T-helper 9 cell (primary cell): ENCODE results near the gene CAMK2D.
A peak's percentile ranks its signal among the peaks of the same experiment; 100 is the strongest.
"Not testable (repeated sequence)": the region's sequence is repeated elsewhere in the genome, so short reads cannot be mapped to it uniquely, and the experiment has no call there.

Source experiments
- DNase-seq: peaks from one replicate; pipeline ENCODE4 v3.0.0-alpha.2; 2020
- total RNA-seq, 2 donors: gene quantifications; one replicate each; lab custom pipeline; 2026; lab: John Stamatoyannopoulos, UW

The CAMK2D gene
- total RNA-seq: 61.8 to 82.3 reads per million in 2 donors

DNA sequence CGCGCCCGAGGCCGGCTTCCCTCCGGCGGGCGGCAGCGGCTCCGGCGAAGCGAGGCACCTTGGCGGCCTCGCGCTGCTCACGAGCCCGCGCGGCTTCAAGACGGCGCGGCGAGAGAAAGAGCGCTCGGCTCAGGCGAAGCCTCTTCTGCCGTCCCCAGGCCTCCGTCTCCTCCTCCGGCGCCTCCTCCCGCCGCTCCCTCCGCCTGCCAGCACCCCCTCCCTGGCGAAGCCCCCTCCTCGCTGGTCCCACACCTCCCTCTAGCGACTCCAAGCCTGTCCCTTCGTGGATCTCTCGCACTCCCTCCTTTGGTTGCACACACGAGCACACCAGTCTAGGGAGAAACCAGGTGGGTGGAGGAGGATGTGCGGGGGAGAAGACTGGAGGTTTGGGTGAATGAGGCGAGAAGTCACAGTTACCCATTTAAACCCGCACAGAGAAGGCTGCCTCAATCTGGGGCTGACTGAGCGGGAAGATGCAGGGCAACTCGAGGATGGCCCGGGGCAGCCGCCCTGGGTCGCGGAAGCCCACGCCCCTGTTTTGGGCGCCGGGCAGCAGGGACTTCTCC lies at the start of gene CAMK2D:
TSS of gene CAMK2D (minus strand) at position 119 of the 566 bp plus-strand sequence. CDS start 670 bp downstream, outside the sequence.
- peak; percentile 70 for DNase-seq

GRCh38 chr4:113810906-113811305 lies 49.4 kb upstream of the CAMK2D start:
- no peak for DNase-seq

GRCh38 chr4:113809311-113809710 lies 47.8 kb upstream of the CAMK2D start:
- DNase-seq: no peak

- no peak for DNase-seq
Observed at GRCh38 chr4:113806850-113807249, 45.3 kb upstream of the CAMK2D start.

- DNase-seq: no peak
Observed at GRCh38 chr4:113801882-113802281, 40.3 kb upstream of the CAMK2D start.

DNA sequence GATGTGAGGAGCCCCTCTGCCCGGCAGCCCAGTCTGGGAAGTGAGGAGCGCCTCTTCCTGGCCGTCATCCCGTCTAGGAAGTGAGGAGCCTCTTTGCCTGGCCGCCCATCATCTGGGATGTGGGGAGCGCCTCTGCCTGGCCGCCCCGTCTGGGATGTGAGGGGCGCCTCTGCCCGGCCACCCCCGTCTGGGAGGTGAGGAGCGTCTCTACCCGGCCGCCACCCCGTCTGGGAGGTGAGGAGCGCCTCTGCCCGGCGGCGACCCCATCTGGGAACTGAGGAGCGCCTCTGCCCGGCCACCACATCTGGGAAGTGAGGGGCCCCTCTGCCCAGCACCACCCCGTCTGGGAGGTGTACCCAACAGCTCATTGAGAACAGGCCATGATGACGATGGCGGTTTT lies 34.8 kb upstream of the CAMK2D start:
- DNase-seq: not testable (repeated sequence)

DNA sequence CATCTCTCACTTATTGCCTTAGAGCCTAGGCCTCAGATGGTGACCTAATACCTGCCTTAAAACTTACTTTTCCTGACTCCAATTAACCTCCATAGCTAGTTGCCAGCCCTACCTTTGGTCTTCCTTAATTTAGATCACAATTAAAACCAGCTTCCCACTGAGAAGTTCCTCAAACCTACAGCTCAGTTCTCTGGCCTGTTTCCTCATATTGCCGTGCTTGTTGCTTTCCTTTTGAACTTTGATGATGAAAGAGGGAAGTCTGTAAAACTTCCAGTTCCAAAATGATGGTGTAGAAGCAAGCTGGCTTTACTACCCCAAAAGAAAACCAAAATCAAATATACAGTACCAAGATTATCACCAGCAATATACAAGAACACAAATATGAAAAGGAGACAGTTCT lies 28.9 kb upstream of the CAMK2D start:
- no peak for DNase-seq

DNA sequence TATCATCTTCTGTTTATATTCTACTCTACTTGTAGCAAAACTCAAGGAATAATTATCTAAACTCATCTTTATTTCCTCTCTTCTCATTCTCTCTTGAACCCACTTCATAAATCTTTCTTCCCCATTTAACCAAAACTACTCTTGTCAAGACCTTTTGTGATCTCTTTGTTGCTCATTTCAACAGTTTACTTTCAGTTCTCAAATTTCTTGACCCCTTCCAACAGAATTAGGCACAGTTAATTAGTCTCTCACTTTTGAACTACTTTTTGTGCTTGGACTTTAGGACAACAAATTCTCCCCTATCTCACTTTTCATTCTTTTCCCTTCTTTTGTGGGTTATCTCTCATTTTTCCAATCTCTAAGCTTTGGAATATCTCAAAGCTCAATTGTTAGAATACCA lies 27.4 kb upstream of the CAMK2D start:
- DNase-seq: no peak

DNA sequence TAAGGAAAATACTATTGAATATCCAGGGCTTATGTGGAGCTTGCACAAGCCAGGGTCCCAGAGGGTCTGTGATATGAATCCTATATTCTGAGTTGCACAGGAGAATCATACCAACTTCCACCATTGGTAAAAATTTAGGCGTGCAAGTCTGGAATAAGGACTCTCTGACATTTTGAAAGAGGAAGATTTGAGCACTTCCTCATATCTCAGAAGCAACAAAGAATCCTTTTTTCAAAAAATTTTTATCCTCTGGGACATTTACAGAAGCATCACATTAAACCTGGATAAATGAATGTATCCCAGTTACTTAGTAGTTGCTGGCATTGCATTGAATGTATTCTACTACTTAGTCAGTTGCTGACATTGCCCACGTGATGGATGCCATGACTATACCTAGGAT lies 24.2 kb upstream of the CAMK2D start:
- no peak for DNase-seq

GRCh38 chr4:113784497-113785250 lies 23.1 kb upstream of the CAMK2D start:
- no peak for DNase-seq

GRCh38 chr4:113783701-113784100 lies 22.2 kb upstream of the CAMK2D start:
- DNase-seq: no peak

DNA sequence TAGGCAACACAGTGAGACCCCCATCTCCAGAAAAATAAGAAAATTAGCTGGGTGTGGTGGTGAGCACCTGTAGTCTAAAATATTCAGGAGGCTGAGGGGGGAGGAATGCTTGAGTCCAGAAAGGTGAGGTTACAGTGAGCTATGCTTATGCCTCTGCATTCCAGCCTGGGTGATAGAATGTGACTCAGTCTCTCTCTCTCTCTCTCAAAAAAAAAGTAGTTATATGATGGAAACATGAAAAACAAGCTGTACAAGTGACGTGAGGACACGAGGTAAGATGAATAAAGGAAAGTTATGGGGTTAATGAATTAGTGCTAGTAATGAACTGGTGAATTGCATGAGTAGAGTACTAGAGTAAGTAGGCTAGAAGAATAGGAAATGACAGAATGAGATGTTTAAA lies 21.8 kb upstream of the CAMK2D start:
- no peak for DNase-seq

DNA sequence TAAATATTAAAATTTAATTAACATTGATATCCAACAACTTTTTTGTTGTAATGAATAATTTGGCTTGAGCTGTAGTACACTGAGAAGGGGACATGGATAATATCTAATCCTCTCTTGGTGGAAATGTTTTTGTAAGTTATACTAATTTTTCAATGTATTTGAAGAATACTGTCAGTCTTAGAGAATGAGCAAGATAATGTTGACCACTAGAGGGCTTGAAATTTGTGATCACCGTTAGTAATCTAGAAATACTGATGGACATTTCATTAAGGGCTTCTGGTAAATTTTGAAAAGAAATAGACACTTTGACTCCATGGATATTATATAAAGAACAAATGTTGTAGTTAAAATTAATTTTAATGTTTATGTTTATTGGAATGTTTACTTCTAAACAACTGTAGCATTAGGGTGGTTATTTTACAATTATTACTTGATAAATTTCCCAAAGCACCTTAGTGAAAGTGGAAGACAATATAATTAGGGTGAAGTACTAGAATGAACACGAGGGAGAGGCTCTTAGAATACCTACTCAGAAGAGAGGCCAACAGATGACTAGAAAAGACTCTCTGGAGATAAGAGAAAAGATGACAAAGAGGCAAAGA lies 20.0 kb upstream of the CAMK2D start:
- DNase-seq: no peak

DNA sequence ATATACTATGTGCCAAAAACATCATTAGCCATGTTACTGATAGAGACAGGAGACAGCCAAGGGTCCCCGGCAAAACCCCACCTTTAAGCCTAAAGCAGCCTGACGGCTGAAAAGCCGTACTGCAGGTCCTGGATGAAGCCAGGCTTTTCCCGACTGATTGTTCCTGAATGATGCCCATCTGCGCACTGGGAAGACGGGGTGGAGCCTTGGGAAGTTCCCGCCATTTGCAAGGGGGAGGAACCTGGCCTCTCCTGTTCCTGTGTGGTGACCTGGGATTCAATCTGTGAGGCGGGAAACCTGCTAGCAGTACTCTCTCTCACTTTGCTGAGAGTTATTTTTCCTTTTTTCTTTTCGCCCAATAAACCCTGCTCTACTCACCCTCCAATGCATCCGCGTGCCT lies 15.1 kb upstream of the CAMK2D start:
- no peak for DNase-seq

GRCh38 chr4:113776016-113776415 lies 14.5 kb upstream of the CAMK2D start:
- no peak for DNase-seq

- DNase-seq: no peak
Observed at GRCh38 chr4:113773756-113774155, 12.2 kb upstream of the CAMK2D start.

DNA sequence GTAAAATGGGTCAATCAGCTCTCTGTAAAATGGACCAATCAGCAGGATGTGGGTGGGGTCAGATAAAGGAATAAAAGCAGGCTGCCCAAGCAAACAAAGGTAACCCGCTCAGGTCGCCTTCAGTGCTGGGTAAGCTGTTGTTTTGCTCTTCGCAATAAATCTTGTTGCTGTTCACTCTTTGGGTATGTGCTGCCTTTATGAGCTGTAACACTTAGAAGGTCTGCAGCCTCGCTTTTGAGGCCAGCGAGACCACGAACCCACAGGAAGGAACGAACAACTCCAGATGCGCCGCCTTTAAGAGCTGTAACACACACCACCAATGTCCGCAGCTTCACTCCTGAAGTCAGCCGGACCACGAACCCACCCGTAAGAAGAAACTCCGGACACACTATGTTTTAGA lies 11.5 kb upstream of the CAMK2D start:
- no peak for DNase-seq

DNA sequence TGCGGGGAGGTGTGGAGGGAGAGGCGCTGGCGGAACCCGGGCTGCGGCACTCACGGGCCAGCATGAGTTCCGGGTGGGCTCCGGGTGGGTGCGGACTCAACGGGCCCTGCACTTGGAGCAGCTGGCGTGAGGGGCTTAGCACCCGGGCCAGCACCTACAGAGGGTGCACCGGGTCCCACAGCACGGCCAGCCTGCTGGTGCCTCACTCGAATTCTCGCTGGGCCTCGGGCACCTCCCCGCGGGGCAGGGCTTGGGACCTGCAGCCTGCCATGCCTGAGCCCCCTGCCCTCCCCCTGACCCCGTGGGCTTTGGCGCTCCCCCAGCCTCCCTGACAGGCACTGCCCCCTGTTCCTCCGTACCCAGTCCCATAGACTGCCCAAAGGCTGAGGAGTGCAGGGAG lies 10.8 kb upstream of the CAMK2D start:
- no peak for DNase-seq

DNA sequence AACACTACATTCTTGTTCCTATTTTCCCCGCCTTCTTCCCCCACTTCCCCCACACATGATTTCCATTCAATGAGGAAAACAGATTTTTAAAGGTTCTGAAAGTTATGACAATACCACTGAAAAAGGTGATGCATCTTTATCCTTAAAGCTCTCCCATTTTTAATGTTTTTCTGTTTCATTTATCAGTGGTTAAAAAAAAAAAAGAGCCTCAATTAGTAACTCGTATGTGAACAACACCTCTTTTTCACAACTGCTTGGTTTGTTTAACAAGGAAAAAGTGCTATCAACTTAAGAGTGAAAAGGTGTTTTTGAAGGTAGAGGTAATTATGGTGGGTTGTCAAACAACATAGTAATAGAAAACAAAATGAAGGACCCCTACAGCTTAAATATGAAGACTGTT lies 8.2 kb upstream of the CAMK2D start:
- DNase-seq: no peak

GRCh38 chr4:113768952-113769351 lies 7.4 kb upstream of the CAMK2D start:
- no peak for DNase-seq

DNA sequence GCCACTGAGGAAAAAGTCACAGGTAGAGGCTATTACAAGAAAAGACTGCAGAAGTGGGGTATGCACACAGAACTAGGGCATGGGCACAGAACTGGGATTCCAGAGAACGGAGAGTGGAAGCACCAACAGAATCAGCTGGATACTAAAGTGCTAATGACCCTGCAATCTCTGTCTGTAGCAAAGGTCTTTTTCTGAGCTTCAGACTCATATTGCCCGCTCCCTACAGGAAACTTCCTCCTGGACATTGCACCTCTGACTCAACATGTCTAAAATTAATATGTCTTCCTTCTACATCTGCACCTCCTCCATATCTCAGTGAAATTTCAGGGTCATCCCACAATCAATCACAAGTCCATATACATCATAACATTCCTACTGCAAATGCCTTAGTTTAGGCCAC lies 5.3 kb upstream of the CAMK2D start:
- no peak for DNase-seq

- no peak for DNase-seq
Observed at GRCh38 chr4:113764720-113765264, 3.3 kb upstream of the CAMK2D start.

GRCh38 chr4:113763923-113764322 lies 2.4 kb upstream of the CAMK2D start:
- not testable (repeated sequence) for DNase-seq

GRCh38 chr4:113763029-113763285 lies 1.4 kb upstream of the CAMK2D start:
- DNase-seq: no peak
